Caco-2 (cell line): ENCODE data around the gene P3H4. TPM values are rescaled to one million over a fixed set of nuclear protein-coding genes. Genes with fewer than 3 reads are reported as not detected.
A peak's percentile ranks its signal among the peaks of the same experiment; 100 is the strongest.

Source experiments
- BruUV-seq: library from RNA; stranded (reverse); fragments of 400-500 nt; replicated peaks from 2 replicates; lab custom pipeline; 2021; lab: Mats Ljungman, UMichigan
- CTCF ChIA-PET: fragments of 300-600 bp; sonication (Branson Sonifier 250); formaldehyde crosslinking; loops from one replicate; lab custom pipeline; 2022; ENCODE audit warnings: antibody characterized with exemption; lab: Charles Lee
- POLR2A ChIA-PET: fragments of 300-600 bp; sonication (Branson Sonifier 250); formaldehyde crosslinking; loops from one replicate; lab custom pipeline; 2022; ENCODE audit warnings: antibody characterized with exemption; lab: Charles Lee
- DNase-seq, 2 experiments: peaks; one replicate each; pipeline versions ENCODE4 v3.0.0 to v3.0.0-alpha.2; 2020 to 2022
- H3K27me3 ChIP-seq: replicated peaks from 2 replicates; pipeline ENCODE4 v1.6.0; 2011; ENCODE audit warnings: low read length; ENCODE audit not compliant: control insufficient read depth, insufficient read depth
- H3K36me3 ChIP-seq: 2 replicates; pipeline ENCODE4 v1.5.1; 2011; ENCODE audit warnings: low read length; ENCODE audit not compliant: control insufficient read depth, insufficient read depth
- H3K4me1 ChIP-seq: fragments of 250-450 bp; sonication (Bioruptor Pico); 2 replicates; pipeline ENCODE4 v1.5.1; 2020; ENCODE audit warnings: mild to moderate bottlenecking
- H3K4me3 ChIP-seq: 2 replicates; pipeline ENCODE4 v1.5.1; 2011; ENCODE audit warnings: low read depth, mild to moderate bottlenecking, control low read depth, low read length
- H3K9me3 ChIP-seq: fragments of 250-450 bp; sonication (Bioruptor Pico); 2 replicates; pipeline ENCODE4 v1.5.1; 2020; ENCODE audit warnings: mild to moderate bottlenecking, moderate library complexity
- H3K27ac Mint-ChIP-seq: one replicate; pipeline ENCODE4 v1.8.0; 2022; ENCODE audit warnings: mixed read lengths; ENCODE audit not compliant: unreplicated experiment
- H3K27me3 Mint-ChIP-seq: one replicate; pipeline ENCODE4 v1.8.0; 2022; ENCODE audit warnings: mixed read lengths; ENCODE audit not compliant: insufficient read depth, unreplicated experiment
- H3K36me3 Mint-ChIP-seq: one replicate; pipeline ENCODE4 v1.8.0; 2022; ENCODE audit warnings: mild to moderate bottlenecking, mixed read lengths; ENCODE audit not compliant: insufficient read depth, unreplicated experiment
- H3K4me1 Mint-ChIP-seq: one replicate; pipeline ENCODE4 v1.8.0; 2022; ENCODE audit warnings: low read depth, mixed read lengths; ENCODE audit not compliant: unreplicated experiment
- H3K4me3 Mint-ChIP-seq: one replicate; pipeline ENCODE4 v1.8.0; 2022; ENCODE audit warnings: mild to moderate bottlenecking, moderate library complexity, mixed read lengths; ENCODE audit not compliant: unreplicated experiment
- H3K9me3 Mint-ChIP-seq: one replicate; pipeline ENCODE4 v1.8.0; 2022; ENCODE audit warnings: mixed read lengths; ENCODE audit not compliant: unreplicated experiment
- intact Hi-C: fragments of 100-400 bp; cut with micrococcal nuclease; formaldehyde crosslinking; loops from one replicate; pipeline ENCODE4 v1.10.0; 2022; ENCODE audit not compliant: unreplicated experiment
- total RNA-seq: library from RNA; stranded (reverse); gene quantifications from 2 replicates; pipeline ENCODE4 v1.2.3, GENCODE V29; 2022
- TF ChIP-seq, protein P1 (sequence below), 2 experiments: fragments of 200-600 bp in 1 of 2; IDR thresholded peaks; 1 replicate in 1 of 2; 2 replicates in 1 of 2; pipeline versions ENCODE4 v1.5.1 to v1.8.0; 2011 to 2022; ENCODE audit warnings: antibody characterized with exemption in 1 of 2, control low read depth in 1 of 2, inconsistent platforms in 1 of 2, low read depth in 1 of 2, low read length in 1 of 2, mild to moderate bottlenecking in 1 of 2, moderate library complexity in 1 of 2; ENCODE audit not compliant: insufficient read depth in 1 of 2, severe bottlenecking in 1 of 2, unreplicated experiment in 1 of 2

Gene P3H4
- total RNA-seq, 1 experiment from 2014 or later, result 39.2 TPM

DNA sequence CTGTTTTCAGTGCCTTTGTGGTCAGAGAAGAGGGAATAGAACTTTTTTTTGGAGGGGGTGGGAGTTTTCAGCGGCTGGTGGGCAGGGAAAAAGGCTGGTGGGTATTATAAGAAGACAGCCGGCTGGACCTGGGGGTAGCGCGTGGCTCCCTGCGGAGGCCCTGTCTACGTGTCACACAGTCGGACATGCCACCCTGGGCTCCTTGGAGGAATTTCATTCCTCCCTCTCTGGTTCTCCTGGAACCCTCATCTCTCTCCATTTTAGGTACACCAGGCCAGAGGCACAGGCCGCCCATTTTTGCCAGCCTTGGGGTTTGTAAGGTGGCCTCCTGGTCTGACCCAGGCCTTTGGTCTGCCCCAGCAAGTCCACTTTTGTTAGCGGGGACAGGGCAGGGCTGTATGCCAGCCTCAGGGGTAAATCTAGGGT, 2.0 kb upstream of the P3H4 start:
- TSS peak; percentile 64 for BruUV-seq
- intact Hi-C loops, result no loop called here
- CTCF ChIA-PET, result interaction anchor here (0.6 to 3.5 kb wide), 2 partner anchors 28 to 47 kb away, joined by 3 to 44 read pairs; partner anchors contain the start of gene JUP

DNA sequence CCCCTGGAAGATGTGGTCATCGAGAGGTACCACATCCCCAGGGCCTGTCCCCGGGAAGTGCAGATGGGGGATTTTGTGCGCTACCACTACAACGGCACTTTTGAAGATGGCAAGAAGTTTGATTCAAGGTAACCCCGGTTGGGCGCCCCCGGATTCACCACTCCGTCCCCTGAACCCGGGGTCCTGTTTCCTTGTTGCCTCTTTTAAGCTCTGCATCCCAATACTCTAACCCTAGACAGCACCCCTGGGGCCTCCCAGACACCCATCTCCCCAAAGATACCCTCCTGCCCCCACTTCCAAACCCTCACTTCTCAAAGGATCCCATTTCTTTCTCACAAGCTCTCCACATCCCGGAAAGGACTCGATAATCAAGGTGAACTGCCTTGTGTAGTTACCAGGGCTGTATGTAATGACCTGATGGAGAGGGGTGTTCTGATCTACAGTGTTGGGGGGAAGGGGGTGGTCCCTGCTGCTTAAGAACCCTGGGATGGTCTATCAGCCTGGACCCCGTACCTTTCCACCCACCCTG, 1.5 kb upstream of the P3H4 start:
- Histone ChIP-seq H3K4me1 (peaks cover 17% of the 10 kb centered on the region), H3K4me3 (peak overlapping the region; percentile 91), H3K27me3 (no peaks in the 10 kb centered on the region), H3K36me3 (peaks cover 3% of the 10 kb centered on the region), H3K9me3 (no peaks in the 10 kb centered on the region)
- peak overlapping the region; percentile 99 for H3K4me3 Mint-ChIP-seq
- no peaks in the 10 kb centered on the region for H3K27me3 Mint-ChIP-seq
- CTCF ChIA-PET, result interaction anchor here (0.5 to 3.5 kb wide), 8 partner anchors 13 to 915 kb away, joined by 3 to 44 read pairs (median 4); partner anchors contain the start of genes JUP and ODAD4
- H3K27ac Mint-ChIP-seq, result peak overlapping the region; percentile 97
- POLR2A ChIA-PET, result interaction anchor here (0.6 to 3.7 kb wide), 4 partner anchors 24 to 124 kb away, joined by 3 to 44 read pairs (median 10); partner anchors contain the start of genes EIF1 and JUP
- no peak for DNase-seq
- intact Hi-C loops, result no loop called here
- H3K9me3 Mint-ChIP-seq, result no peaks in the 10 kb centered on the region
- TF ChIP-seq, protein P1, sequence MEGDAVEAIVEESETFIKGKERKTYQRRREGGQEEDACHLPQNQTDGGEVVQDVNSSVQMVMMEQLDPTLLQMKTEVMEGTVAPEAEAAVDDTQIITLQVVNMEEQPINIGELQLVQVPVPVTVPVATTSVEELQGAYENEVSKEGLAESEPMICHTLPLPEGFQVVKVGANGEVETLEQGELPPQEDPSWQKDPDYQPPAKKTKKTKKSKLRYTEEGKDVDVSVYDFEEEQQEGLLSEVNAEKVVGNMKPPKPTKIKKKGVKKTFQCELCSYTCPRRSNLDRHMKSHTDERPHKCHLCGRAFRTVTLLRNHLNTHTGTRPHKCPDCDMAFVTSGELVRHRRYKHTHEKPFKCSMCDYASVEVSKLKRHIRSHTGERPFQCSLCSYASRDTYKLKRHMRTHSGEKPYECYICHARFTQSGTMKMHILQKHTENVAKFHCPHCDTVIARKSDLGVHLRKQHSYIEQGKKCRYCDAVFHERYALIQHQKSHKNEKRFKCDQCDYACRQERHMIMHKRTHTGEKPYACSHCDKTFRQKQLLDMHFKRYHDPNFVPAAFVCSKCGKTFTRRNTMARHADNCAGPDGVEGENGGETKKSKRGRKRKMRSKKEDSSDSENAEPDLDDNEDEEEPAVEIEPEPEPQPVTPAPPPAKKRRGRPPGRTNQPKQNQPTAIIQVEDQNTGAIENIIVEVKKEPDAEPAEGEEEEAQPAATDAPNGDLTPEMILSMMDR (IDR thresholded peaks at IDR 0.05; ENCODE audit: insufficient read depth in 1 of 2, low read depth in 1 of 2, low read length in 1 of 2, severe bottlenecking in 1 of 2, unreplicated experiment in 1 of 2), result no peak
- H3K4me1 Mint-ChIP-seq, result peaks cover 6% of the 10 kb centered on the region
- no TSS peak for BruUV-seq
- H3K36me3 Mint-ChIP-seq, result peaks cover 45% of the 10 kb centered on the region

More for the DNA sequence above, 2.0 kb upstream of the P3H4 start:
- Histone ChIP-seq H3K9me3 (no peaks in the 10 kb centered on the region), H3K36me3 (peaks cover 1% of the 10 kb centered on the region), H3K4me3 (peak overlapping the region; percentile 91), H3K27me3 (no peaks in the 10 kb centered on the region), H3K4me1 (peaks cover 17% of the 10 kb centered on the region)
- Mint-ChIP-seq H3K27ac (peak overlapping the region; percentile 97), H3K9me3 (no peaks in the 10 kb centered on the region), H3K27me3 (no peaks in the 10 kb centered on the region), H3K4me1 (peaks cover 6% of the 10 kb centered on the region), H3K36me3 (peaks cover 46% of the 10 kb centered on the region), H3K4me3 (peak overlapping the region; percentile 99)
- POLR2A ChIA-PET, result no interaction called here
- DNase-seq, result no peak
- TF ChIP-seq, protein P1 (IDR thresholded peaks at IDR 0.05; ENCODE audit: insufficient read depth in 1 of 2, low read depth in 1 of 2, low read length in 1 of 2, severe bottlenecking in 1 of 2, unreplicated experiment in 1 of 2), result no peak

DNA sequence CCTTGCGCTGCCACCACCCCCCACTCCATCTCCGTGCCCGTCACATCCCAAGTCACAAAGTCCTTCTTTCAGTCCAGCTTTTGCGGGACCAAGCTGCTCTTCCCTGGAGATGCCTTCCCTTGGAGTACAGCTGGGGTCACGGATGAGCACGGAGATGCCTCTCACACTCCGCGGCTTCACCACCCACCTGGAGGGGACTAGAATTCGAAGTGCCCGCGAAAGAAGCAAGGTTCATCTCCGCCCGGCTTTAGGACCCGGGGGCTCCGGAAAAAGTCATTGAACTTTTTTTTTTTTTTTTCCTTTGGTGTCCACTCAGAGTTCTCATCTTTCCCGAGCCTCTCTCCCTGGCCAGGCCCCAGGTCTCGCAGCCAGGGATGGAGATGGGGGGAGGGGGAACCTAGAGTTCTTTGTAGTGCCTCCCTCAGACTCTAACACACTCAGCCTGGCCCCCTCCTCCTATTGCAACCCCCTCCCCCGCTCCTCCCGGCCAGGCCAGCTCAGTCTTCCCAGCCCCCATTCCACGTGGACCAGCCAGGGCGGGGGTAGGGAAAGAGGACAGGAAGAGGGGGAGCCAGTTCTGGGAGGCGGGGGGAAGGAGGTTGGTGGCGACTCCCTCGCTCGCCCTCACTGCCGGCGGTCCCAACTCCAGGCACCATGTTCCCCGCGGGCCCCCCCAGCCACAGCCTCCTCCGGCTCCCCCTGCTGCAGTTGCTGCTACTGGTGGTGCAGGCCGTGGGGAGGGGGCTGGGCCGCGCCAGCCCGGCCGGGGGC, 817 bp upstream of the P3H4 start, which contains the start of gene FKBP10:
Gene FKBP10 (plus strand): TSS at position 624 of the 771 bp plus-strand sequence. CDS start 31 bp downstream, at position 655.
- H3K4me1 Mint-ChIP-seq, result peaks cover 6% of the 10 kb centered on the region
- H3K4me1 ChIP-seq, result peaks cover 17% of the 10 kb centered on the region
- POLR2A ChIA-PET, result interaction anchor here (0.5 to 3.7 kb wide), 7 partner anchors 24 to 124 kb away, joined by 3 to 44 read pairs (median 4); partner anchors contain the start of genes EIF1, JUP and KLHL11
- intact Hi-C loops, result loop anchor here (1.0 kb wide), 3 partner anchors 26 to 53 kb away; partner anchors contain the start of genes JUP and KLHL11
- CTCF ChIA-PET, result interaction anchor here (0.5 to 3.5 kb wide), 11 partner anchors 11 to 914 kb away, joined by 3 to 44 read pairs (median 4); partner anchors contain the start of genes JUP and ODAD4
- no peaks in the 10 kb centered on the region for H3K27me3 Mint-ChIP-seq
- peak within 1 kb of the TSS; percentile 99 for H3K4me3 Mint-ChIP-seq
- H3K27ac Mint-ChIP-seq, result peak within 1 kb of the TSS; percentile 97
- H3K9me3 ChIP-seq, result no peaks in the 10 kb centered on the region
- H3K36me3 Mint-ChIP-seq, result peaks cover 43% of the 10 kb centered on the region
- TF ChIP-seq, protein P1 (IDR thresholded peaks at IDR 0.05; ENCODE audit: insufficient read depth in 1 of 2, low read depth in 1 of 2, low read length in 1 of 2, severe bottlenecking in 1 of 2, unreplicated experiment in 1 of 2), result no peak
- no peaks in the 10 kb centered on the region for H3K27me3 ChIP-seq
- DNase-seq, result peak; percentile 88 to 90
- BruUV-seq, result no TSS peak
- no peaks in the 10 kb centered on the region for H3K9me3 Mint-ChIP-seq
- H3K4me3 ChIP-seq, result peak within 1 kb of the TSS; percentile 91
- peaks cover 3% of the 10 kb centered on the region for H3K36me3 ChIP-seq
